Epithelial cell of proximal tubule (primary cell): ENCODE data around the gene WDR45B. TPM values are rescaled to one million over a fixed set of nuclear protein-coding genes. Genes with fewer than 3 reads are reported as not detected.

Source experiments
- DNase-seq: peaks from one replicate; pipeline ENCODE4 v3.0.0-alpha.2; 2011; ENCODE audit warnings: low read depth
- H3K4me3 ChIP-seq: 2 replicates; pipeline ENCODE4 v1.5.1; 2011; ENCODE audit warnings: low read depth, mild to moderate bottlenecking, low read length
- total RNA-seq: library from RNA; depleted of rRNA; stranded (reverse); fragments of >200 nt; gene quantifications from 2 replicates; pipeline ENCODE4 v1.2.3, GENCODE V29; 2015
- TF ChIP-seq, protein P1 (sequence below): conservative IDR thresholded peaks from 2 replicates; pipeline ENCODE4 v1.5.1; 2012; ENCODE audit warnings: low read depth, mild to moderate bottlenecking, low read length

Gene WDR45B
- total RNA-seq, 1 donor from 2014 or later: 81.3 TPM

- TF ChIP-seq, protein P1, sequence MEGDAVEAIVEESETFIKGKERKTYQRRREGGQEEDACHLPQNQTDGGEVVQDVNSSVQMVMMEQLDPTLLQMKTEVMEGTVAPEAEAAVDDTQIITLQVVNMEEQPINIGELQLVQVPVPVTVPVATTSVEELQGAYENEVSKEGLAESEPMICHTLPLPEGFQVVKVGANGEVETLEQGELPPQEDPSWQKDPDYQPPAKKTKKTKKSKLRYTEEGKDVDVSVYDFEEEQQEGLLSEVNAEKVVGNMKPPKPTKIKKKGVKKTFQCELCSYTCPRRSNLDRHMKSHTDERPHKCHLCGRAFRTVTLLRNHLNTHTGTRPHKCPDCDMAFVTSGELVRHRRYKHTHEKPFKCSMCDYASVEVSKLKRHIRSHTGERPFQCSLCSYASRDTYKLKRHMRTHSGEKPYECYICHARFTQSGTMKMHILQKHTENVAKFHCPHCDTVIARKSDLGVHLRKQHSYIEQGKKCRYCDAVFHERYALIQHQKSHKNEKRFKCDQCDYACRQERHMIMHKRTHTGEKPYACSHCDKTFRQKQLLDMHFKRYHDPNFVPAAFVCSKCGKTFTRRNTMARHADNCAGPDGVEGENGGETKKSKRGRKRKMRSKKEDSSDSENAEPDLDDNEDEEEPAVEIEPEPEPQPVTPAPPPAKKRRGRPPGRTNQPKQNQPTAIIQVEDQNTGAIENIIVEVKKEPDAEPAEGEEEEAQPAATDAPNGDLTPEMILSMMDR: no peak
- no peak overlapping the region for H3K4me3 ChIP-seq
- DNase-seq: no peak
Measured at GRCh38 chr17:82686366-82687324, 38.4 kb upstream of the WDR45B start.

GRCh38 chr17:82685291-82685690 is 37.0 kb upstream of the WDR45B start:
- TF ChIP-seq, protein P1: no peak
- no peak for DNase-seq
- H3K4me3 ChIP-seq: no peak overlapping the region

DNA sequence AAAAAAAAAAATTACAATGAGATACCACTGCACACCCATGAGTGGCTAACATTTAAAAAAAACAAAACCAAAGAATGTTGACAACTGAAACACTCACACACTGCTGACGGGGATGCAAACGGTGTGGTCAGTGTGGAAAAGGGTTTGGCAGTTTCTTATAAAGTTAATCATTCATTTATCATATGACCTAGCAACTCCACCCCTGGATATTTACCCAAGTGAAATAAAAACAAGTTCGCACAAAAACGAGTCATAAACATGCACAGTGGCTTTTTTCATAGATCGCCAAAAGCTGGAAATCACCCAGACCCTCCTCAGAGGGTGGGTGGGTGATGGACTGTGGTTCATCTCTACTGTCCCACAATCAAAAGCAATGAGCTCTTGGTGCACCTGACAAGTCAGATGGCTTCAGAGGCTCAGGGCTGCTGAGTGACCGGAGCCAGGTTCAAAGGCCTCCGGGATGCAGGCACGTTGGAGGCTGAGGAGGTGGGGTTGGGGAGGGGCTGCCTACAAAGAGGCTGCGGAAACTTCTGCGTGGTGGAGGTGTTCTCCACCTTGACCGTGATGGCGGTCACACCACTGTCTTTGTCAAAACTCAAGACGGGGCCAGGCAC is 36.1 kb upstream of the WDR45B start:
- peak overlapping the region; percentile 21 for H3K4me3 ChIP-seq
- peak; percentile 93 for DNase-seq
- TF ChIP-seq, protein P1: no peak

DNA sequence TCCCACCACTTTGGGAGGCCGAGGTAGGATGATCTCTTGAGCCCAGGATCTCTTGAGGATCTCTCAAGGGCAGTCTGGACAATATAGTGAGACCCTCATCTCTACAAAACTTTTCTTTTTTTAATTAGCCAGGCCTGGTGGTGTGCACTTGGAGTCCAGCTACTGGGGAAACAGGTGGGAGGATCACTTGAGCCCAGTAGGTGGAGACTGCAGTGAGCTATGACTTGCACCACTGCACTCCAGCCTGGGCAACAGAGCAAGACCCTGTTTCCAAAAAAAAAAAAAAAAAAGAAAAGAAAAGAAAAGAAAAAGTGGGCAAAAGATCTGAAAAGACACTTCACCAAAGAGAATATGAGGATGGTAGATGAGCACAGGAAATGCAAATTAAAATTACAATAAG is 35.3 kb upstream of the WDR45B start:
- TF ChIP-seq, protein P1: peak; percentile 20
- no peak overlapping the region for H3K4me3 ChIP-seq
- DNase-seq: no peak

DNA sequence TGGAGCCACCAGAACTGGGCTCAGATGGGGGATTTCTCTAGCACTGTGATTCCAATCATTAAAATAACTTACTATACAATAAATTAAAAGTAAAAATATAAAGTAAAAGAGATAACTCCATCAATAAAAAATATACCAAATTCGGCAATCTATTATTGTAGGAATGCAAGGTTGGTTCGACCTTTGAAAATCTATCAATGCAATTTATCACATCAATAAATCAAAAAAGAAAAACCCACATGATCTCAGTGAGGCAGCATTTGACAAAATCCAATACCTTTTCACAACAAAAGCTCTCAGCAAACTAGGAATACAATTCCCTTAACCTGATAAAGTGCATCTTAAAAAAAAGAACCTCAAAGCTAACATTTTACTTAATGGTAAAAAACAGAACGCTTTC is 33.3 kb upstream of the WDR45B start:
- TF ChIP-seq, protein P1: no peak
- no peak for DNase-seq
- no peak overlapping the region for H3K4me3 ChIP-seq

DNA sequence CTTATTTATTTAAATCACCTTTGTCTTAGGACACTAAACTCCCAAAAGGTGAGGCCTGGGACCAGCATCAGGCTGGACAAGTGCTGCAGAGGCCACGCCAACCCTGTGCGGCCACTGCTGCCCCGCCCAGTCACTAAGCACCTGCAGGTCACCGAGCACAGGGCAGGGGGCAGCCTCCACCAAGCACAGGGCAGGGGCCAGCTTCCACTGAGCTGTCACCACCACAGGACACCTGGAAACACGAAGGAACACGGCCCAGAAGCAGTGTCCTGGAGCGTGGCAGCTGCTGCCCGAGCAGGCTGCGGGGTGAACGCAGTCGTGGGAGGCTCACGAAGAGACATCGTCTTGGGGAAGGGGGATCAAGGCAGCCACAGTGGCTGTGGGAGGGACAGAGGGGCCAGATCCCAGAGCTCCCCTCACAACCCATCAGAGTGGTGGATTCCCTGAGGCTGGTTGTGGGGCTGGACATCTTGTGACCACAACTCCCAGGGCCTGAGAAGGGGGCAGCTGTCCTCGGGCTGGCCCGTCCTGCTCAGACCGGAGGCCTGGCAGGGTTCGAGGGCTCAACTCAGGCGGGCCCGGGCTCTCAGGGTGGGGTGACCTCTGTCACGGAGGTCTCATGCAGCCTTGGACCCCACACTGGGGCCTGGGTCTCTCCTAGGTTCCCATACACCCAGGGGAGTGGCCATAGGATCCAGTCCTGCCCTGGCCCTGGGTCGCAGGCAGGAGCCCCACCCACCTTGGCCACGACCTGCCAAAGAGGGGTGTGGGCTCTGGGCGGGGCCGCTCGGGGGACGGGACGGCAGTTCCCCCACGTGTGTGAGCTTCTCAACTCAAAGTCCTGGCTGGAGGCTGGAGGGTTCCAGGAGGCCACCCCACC is 31.6 kb upstream of the WDR45B start:
- H3K4me3 ChIP-seq: no peak overlapping the region
- no peak for DNase-seq
- TF ChIP-seq, protein P1: no peak
